Measurements from ENCODE around the gene CD247. TPM values are rescaled to one million over a fixed set of nuclear protein-coding genes. Genes with fewer than 3 reads are reported as not detected.
A peak's percentile ranks its signal among the peaks of the same experiment; 100 is the strongest.

Gene CD247
- total and polyA plus RNA-seq, 2 of the 4 experiments (the other 2 are of a cell fraction), result not detected

GRCh38 chr1:167538657-167539056 is 20.3 kb upstream of the CD247 start:
- WGBS, 2 experiments (ENCODE audit: extremely low coverage in 2 of 2, insufficient read length in 1 of 2), result 40% methylated on average over 1 of the region's 5 CpGs; no CpG with 5 or more reads in 1 of the 2 experiments
- DNase-seq (no peak), ATAC-seq (ENCODE audit: low read depth) (no peak)
- no peak overlapping the region for H3K14ac ChIP-seq (replicated peaks; ENCODE audit: low read depth, low read length)
- POLR2A ChIA-PET (ENCODE audit: unreplicated experiment), result no interaction called here
- H3K4ac ChIP-seq (ENCODE audit: low read depth, low read length), result no peak overlapping the region
- CTCF ChIA-PET, result interaction anchor here (1.3 kb wide), 1 partner anchor 472 kb away, joined by 3 read pairs; no protein-coding TSS in a partner anchor
- no peak overlapping the region for H3K9ac ChIP-seq (ENCODE audit: low read depth, low read length)
- H2BK120ac ChIP-seq (ENCODE audit: low read depth, low read length), result no peak overlapping the region
- no peak overlapping the region for H4K91ac ChIP-seq (ENCODE audit: insufficient read depth, low read depth, low read length)
- peak overlapping the region; percentile 9 for H2AFZ ChIP-seq (replicated peaks; ENCODE audit: low read length, poor library complexity)
- no peak overlapping the region; the same call in 1 of the 2 replicates for H3K4me2 ChIP-seq (ENCODE audit: low read depth, low read length)
- no TSS peak for BruUV-seq (replicated peaks)
- H3K79me1 ChIP-seq (ENCODE audit: low read depth in 1 of 2, low read length in 2 of 2), result no peaks in the 10 kb centered on the region
- no peak overlapping the region for H2BK5ac ChIP-seq (ENCODE audit: low read depth, low read length, poor library complexity, severe bottlenecking)
- dilution Hi-C loops (cut with HindIII; ENCODE audit: low sequenced_read_pairs, unreplicated experiment), result no loop called here
- no peaks in the 10 kb centered on the region for H3K9me1 ChIP-seq (ENCODE audit: insufficient read depth, low read length)
- in situ Hi-C loops (cut with MboI; ENCODE audit: low sequenced_read_pairs), result loop anchor here (10.0 kb wide), 2 partner anchors 274 to 474 kb away; no protein-coding TSS in a partner anchor
- no peak overlapping the region for H3K27ac ChIP-seq (ENCODE audit: insufficient read depth, low read length)
- H3K36me3 ChIP-seq (ENCODE audit: control insufficient read depth, insufficient read depth, low read length), result no peaks in the 10 kb centered on the region
- H2BK20ac ChIP-seq (ENCODE audit: low read depth, low read length), result no peak overlapping the region
- H4K8ac ChIP-seq (ENCODE audit: low read depth in 2 of 2, low read length in 2 of 2), result no peak overlapping the region
- no peaks in the 10 kb centered on the region for H4K20me1 ChIP-seq (ENCODE audit: insufficient read depth, low read length)
- no peak overlapping the region for H3K56ac ChIP-seq (ENCODE audit: extremely low read depth, insufficient read depth, low read length)
- H2BK15ac ChIP-seq (ENCODE audit: low read depth, low read length), result no peak overlapping the region
- H3K4me3 ChIP-seq (ENCODE audit: insufficient read depth, low read depth, low read length), result no peak overlapping the region
- H3K27me3 ChIP-seq (ENCODE audit: control insufficient read depth, insufficient read depth, low read length), result peaks cover 15% of the 10 kb centered on the region
- TF ChIP-seq BHLHE40 (IDR thresholded peaks at IDR 0.05; ENCODE audit: low read depth, low read length) (no peak), FOS (IDR thresholded peaks at IDR 0.05; ENCODE audit: low read depth, low read length) (no peak), RAD21 (IDR thresholded peaks at IDR 0.05; ENCODE audit: low read length) (no peak), USF2 (IDR thresholded peaks at IDR 0.05; ENCODE audit: low read depth, low read length) (no peak), ELK1 (IDR thresholded peaks at IDR 0.05; ENCODE audit: borderline replicate concordance, low read depth, low read length) (no peak), NFE2L2 (IDR thresholded peaks at IDR 0.05; ENCODE audit: low read depth, low read length) (no peak), MAFK (IDR thresholded peaks at IDR 0.05; ENCODE audit: low read depth, low read length) (no peak), RFX5 (IDR thresholded peaks at IDR 0.05; ENCODE audit: low read depth, low read length) (no peak), CTCF (conservative IDR thresholded peaks at IDR 0.05; ENCODE audit: low read depth, low read length) (no peak), MXI1 (IDR thresholded peaks at IDR 0.05; ENCODE audit: borderline replicate concordance, low read depth, low read length) (no peak), MAZ (IDR thresholded peaks at IDR 0.05; ENCODE audit: borderline replicate concordance, low read depth, low read length) (no peak), CEBPB (IDR thresholded peaks at IDR 0.05; ENCODE audit: low read depth, low read length) (no peak), SMC3 (IDR thresholded peaks at IDR 0.05; ENCODE audit: low read depth, low read length) (no peak), CHD1 (IDR thresholded peaks at IDR 0.05; ENCODE audit: low read depth, low read length) (no peak), POLR2A (IDR thresholded peaks at IDR 0.05; ENCODE audit: low read depth, low read length) (no peak), RCOR1 (IDR thresholded peaks at IDR 0.05; ENCODE audit: insufficient replicate concordance, low read length) (no peak)
- no peak overlapping the region for H2AK9ac ChIP-seq (replicated peaks; ENCODE audit: low read depth, low read length, poor library complexity)
- H3K4me1 ChIP-seq (ENCODE audit: control insufficient read depth, insufficient read depth, low read length), result peaks cover 2% of the 10 kb centered on the region; the same call in 1 of the 2 replicates
- H2AK5ac ChIP-seq (ENCODE audit: low read depth, low read length), result no peak overlapping the region
- intact Hi-C loops (cut with micrococcal nuclease), result loop anchor here (10.0 kb wide), 1 partner anchor 634 kb away; no protein-coding TSS in a partner anchor
- H3K9me3 ChIP-seq (ENCODE audit: control insufficient read depth, insufficient read depth, low read length), result no peaks in the 10 kb centered on the region
- H3K18ac ChIP-seq (ENCODE audit: low read depth, low read length), result no peak overlapping the region
- H4K5ac ChIP-seq (ENCODE audit: low read depth, low read length), result no peak overlapping the region
- H3K23ac ChIP-seq (ENCODE audit: low read depth, low read length), result no peak overlapping the region
